Panc1 (cell line): ENCODE data around the gene TMCC1. TPM values are rescaled to one million over a fixed set of nuclear protein-coding genes. Genes with fewer than 3 reads are reported as not detected.

ENCODE experiments used
- ATAC-seq: fragments of 200-7000 bp; cut with Tn5 transposase; 2 replicates; pipeline ENCODE4 v1.9.1; 2020; ENCODE audit warnings: mild to moderate bottlenecking, moderate library complexity
- BruUV-seq: library from RNA; stranded (reverse); fragments of 400-500 nt; replicated peaks from 2 replicates; lab custom pipeline; 2021; lab: Mats Ljungman, UMichigan
- CTCF ChIA-PET: fragments of 300-600 bp; sonication (Branson Sonifier 250); formaldehyde crosslinking; loops from one replicate; lab custom pipeline; 2022; ENCODE audit warnings: antibody characterized with exemption; lab: Charles Lee
- POLR2A ChIA-PET: fragments of 300-600 bp; sonication (Branson Sonifier 250); formaldehyde crosslinking; loops from one replicate; lab custom pipeline; 2022; ENCODE audit warnings: antibody characterized with exemption; lab: Charles Lee
- DNase-seq: peaks from one replicate; pipeline ENCODE4 v3.0.0-alpha.2; 2010; ENCODE audit warnings: low read depth, low spot score
- H3K27ac ChIP-seq: 2 replicates; pipeline ENCODE4 v1.5.1; 2011; ENCODE audit warnings: mild to moderate bottlenecking, low read length, inconsistent platforms
- H3K27me3 ChIP-seq: fragments of 200-500 bp; sonication (Bioruptor generic); 2 replicates; pipeline ENCODE4 v1.6.0; 2014; ENCODE audit warnings: low read length, inconsistent platforms; ENCODE audit not compliant: control insufficient read depth, insufficient read depth
- H3K36me3 ChIP-seq: fragments of 200-500 bp; sonication (Bioruptor generic); 2 replicates; pipeline ENCODE4 v1.5.1; 2014; ENCODE audit warnings: inconsistent platforms, mild to moderate bottlenecking, low read length, moderate library complexity; ENCODE audit not compliant: control insufficient read depth, insufficient read depth
- H3K4me1 ChIP-seq: 2 replicates; pipeline ENCODE4 v1.5.1; 2011; ENCODE audit warnings: inconsistent platforms, mild to moderate bottlenecking, low read length, moderate library complexity; ENCODE audit not compliant: control insufficient read depth, insufficient read depth
- H3K4me3 ChIP-seq, 2 experiments: 2 replicates each; pipeline ENCODE4 v1.5.1; 2011 to 2012; ENCODE audit warnings: low read depth in 2 of 2, low read length in 2 of 2, mild to moderate bottlenecking in 2 of 2, inconsistent platforms in 1 of 2, moderate library complexity in 1 of 2
- H3K9me3 ChIP-seq: fragments of 200-500 bp; sonication (Bioruptor generic); 2 replicates; pipeline ENCODE4 v1.5.1; 2014; ENCODE audit warnings: low read depth, mild to moderate bottlenecking, inconsistent platforms, low read length, moderate library complexity; ENCODE audit not compliant: control insufficient read depth, insufficient read depth
- CTCF ChIP-seq: fragments of 450-650 bp; IDR thresholded peaks from 2 replicates; pipeline ENCODE4 v1.5.1; 2017; ENCODE audit warnings: mild to moderate bottlenecking
- POLR2AphosphoS5 ChIP-seq: IDR thresholded peaks from 2 replicates; pipeline ENCODE4 v1.6.1; 2012; ENCODE audit warnings: mild to moderate bottlenecking, low read depth, low read length, moderate library complexity
- REST ChIP-seq, 2 experiments: IDR thresholded peaks; 2 replicates each; pipeline ENCODE4 v1.6.1; 2011 to 2012; ENCODE audit warnings: low read depth in 2 of 2, control low read depth in 1 of 2, low read length in 1 of 2, mild to moderate bottlenecking in 1 of 2, moderate library complexity in 1 of 2; ENCODE audit not compliant: insufficient read depth in 1 of 2
- SIN3A ChIP-seq: IDR thresholded peaks from 2 replicates; pipeline ENCODE4 v1.6.1; 2012; ENCODE audit warnings: low read depth, mild to moderate bottlenecking, low read length, moderate library complexity, borderline replicate concordance; ENCODE audit not compliant: insufficient read depth
- TCF7L2 ChIP-seq: IDR thresholded peaks from 2 replicates; pipeline ENCODE4 v1.6.1; 2011; ENCODE audit warnings: mild to moderate bottlenecking, low read depth, low read length, inconsistent platforms
- in situ Hi-C: cut with HindIII; loops from 2 replicates; pipeline ENCODE4 v1.10.0; 2016; ENCODE audit warnings: low sequenced_read_pairs, low pct_unique_long_range_greater_than_20kb
- intact Hi-C: fragments of 100-400 bp; cut with micrococcal nuclease; formaldehyde crosslinking; loops from one replicate; pipeline ENCODE4 v1.10.0; 2022; ENCODE audit not compliant: unreplicated experiment
- total RNA-seq: library from RNA; stranded (reverse); gene quantifications from one replicate; pipeline ENCODE4 v1.2.1, GENCODE V29; 2021; ENCODE audit not compliant: unreplicated experiment

The TMCC1 gene
- total RNA-seq, 1 experiment from 2014 or later, result 33.2 TPM

GRCh38 chr3:129855170-129855831 is 38.2 kb downstream of the TMCC1 start:
- H3K4me3 ChIP-seq, result no peak overlapping the region
- in situ Hi-C loops (no loop called here), intact Hi-C loops (no loop called here)
- peak overlapping the region; percentile 1; the same call in 1 of the 2 replicates for H3K27ac ChIP-seq
- no peaks in the 10 kb centered on the region for H3K36me3 ChIP-seq
- no peaks in the 10 kb centered on the region; the same call in 1 of the 2 replicates for H3K4me1 ChIP-seq
- no peak for ATAC-seq
- BruUV-seq, result no TSS peak
- POLR2A ChIA-PET, result no interaction called here
- no peaks in the 10 kb centered on the region for H3K9me3 ChIP-seq
- no peak for DNase-seq
- TF ChIP-seq TCF7L2 (no peak), SIN3A (no peak), POLR2AphosphoS5 (no peak), CTCF (no peak), REST (IDR thresholded peaks at IDR 0.05; ENCODE audit: insufficient read depth in 1 of 2, low read depth in 2 of 2, low read length in 1 of 2) (no peak)
- H3K27me3 ChIP-seq, result no peaks in the 10 kb centered on the region
- CTCF ChIA-PET, result no interaction called here

GRCh38 chr3:129854460-129854859 is 39.1 kb downstream of the TMCC1 start:
- no peak for ATAC-seq
- in situ Hi-C loops, result no loop called here

More at GRCh38 chr3:129854460-129854859, 39.1 kb downstream of the TMCC1 start:
- H3K4me3 ChIP-seq, result no peak overlapping the region
- no peaks in the 10 kb centered on the region for H3K27me3 ChIP-seq
- TF ChIP-seq CTCF (no peak), REST (IDR thresholded peaks at IDR 0.05; ENCODE audit: insufficient read depth in 1 of 2, low read depth in 2 of 2, low read length in 1 of 2) (no peak), SIN3A (no peak), POLR2AphosphoS5 (no peak), TCF7L2 (no peak)
- H3K9me3 ChIP-seq, result no peaks in the 10 kb centered on the region
- intact Hi-C loops, result no loop called here
- H3K27ac ChIP-seq, result no peak overlapping the region
- BruUV-seq, result no TSS peak
- ChIA-PET CTCF (no interaction called here), POLR2A (no interaction called here)
- no peaks in the 10 kb centered on the region for H3K36me3 ChIP-seq
- H3K4me1 ChIP-seq, result no peaks in the 10 kb centered on the region; the same call in 1 of the 2 replicates
- DNase-seq, result no peak
